Hepatocyte (in vitro differentiated cells): ENCODE measurements around the gene SPINDOC.

Source experiments
- CTCF ChIP-seq: fragments of 200-600 bp; sonication (generic); IDR thresholded peaks from 2 replicates; pipeline ENCODE4 v1.5.1; 2016; ENCODE audit warnings: antibody characterized with exemption, mild to moderate bottlenecking; ENCODE audit not compliant: poor library complexity
- EZH2 ChIP-seq: fragments of 200-600 bp; sonication (generic); IDR thresholded peaks from 2 replicates; pipeline ENCODE4 v1.6.1; 2016; ENCODE audit warnings: antibody characterized with exemption, mild to moderate bottlenecking, borderline replicate concordance

DNA sequence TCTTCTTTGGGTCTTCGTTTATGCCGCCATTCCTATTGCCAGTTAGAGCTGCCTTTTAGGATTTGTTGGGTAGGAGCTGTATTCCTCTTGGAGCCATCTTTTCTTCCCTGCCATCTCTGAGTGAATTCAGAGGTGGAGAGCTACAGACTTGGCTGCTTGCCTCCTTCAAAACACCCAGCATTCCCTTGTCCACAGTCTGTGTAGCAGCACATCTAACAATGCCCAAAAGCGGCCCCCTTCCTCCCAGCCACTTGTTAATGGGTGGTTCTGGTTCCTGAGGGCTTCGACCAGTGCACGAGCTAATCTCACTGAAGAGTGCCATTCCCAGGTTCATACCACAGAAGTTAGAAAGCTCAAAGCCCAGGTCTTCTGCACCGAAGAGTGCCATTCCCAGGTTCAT, 63.4 kb downstream of the SPINDOC start:
- TF ChIP-seq CTCF, result no peak
- no peak for TF ChIP-seq EZH2
